Fibroblast of the aortic adventitia (primary cell): Measurements from ENCODE around the gene SASH1. TPM values are rescaled to one million over a fixed set of nuclear protein-coding genes. Genes with fewer than 3 reads are reported as not detected.
A peak's percentile ranks its signal among the peaks of the same experiment; 100 is the strongest.
"Not testable (repeated sequence)": the region's sequence is repeated elsewhere in the genome, so short reads cannot be mapped to it uniquely, and the experiment has no call there.

Experiments
- DNase-seq: peaks from one replicate; pipeline ENCODE4 v3.0.0-alpha.2; 2010; ENCODE audit warnings: low read depth
- H3K4me3 ChIP-seq: 2 replicates; pipeline ENCODE4 v1.5.1; 2011; ENCODE audit warnings: low read depth, mild to moderate bottlenecking, control low read depth, low read length, moderate library complexity
- total RNA-seq: library from RNA; depleted of rRNA; stranded (reverse); fragments of >200 nt; gene quantifications from 2 replicates; pipeline ENCODE4 v1.2.3, GENCODE V29; 2012; ENCODE audit warnings: low replicate concordance
- TF ChIP-seq, protein P1 (sequence below): IDR thresholded peaks from 2 replicates; pipeline ENCODE4 v1.5.1; 2011; ENCODE audit warnings: mild to moderate bottlenecking, low read length, control low read depth, inconsistent platforms; ENCODE audit not compliant: insufficient read depth

The SASH1 gene
- total RNA-seq, 1 donor: 59.5 TPM

DNA sequence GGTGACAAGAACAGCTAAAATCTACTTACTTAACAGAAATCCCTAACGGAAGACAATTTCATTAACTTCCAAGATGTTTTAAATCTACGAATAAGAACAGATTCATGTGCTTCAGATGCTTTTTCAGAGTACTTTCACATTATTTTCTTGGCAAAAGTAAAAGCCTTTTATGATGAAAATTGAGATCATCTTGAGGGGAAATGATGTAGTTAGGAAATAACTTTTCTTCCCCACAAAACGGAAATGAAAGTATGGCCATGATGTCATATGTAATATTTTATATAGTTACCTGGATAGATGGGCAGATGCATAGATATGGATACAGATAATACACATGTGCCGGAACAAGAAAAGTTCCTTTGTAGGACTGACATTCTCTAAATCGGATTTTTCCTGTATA is 32.8 kb downstream of the SASH1 start:
- no peak for DNase-seq
- no peak overlapping the region for H3K4me3 ChIP-seq
- TF ChIP-seq, protein P1, sequence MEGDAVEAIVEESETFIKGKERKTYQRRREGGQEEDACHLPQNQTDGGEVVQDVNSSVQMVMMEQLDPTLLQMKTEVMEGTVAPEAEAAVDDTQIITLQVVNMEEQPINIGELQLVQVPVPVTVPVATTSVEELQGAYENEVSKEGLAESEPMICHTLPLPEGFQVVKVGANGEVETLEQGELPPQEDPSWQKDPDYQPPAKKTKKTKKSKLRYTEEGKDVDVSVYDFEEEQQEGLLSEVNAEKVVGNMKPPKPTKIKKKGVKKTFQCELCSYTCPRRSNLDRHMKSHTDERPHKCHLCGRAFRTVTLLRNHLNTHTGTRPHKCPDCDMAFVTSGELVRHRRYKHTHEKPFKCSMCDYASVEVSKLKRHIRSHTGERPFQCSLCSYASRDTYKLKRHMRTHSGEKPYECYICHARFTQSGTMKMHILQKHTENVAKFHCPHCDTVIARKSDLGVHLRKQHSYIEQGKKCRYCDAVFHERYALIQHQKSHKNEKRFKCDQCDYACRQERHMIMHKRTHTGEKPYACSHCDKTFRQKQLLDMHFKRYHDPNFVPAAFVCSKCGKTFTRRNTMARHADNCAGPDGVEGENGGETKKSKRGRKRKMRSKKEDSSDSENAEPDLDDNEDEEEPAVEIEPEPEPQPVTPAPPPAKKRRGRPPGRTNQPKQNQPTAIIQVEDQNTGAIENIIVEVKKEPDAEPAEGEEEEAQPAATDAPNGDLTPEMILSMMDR: no peak

DNA sequence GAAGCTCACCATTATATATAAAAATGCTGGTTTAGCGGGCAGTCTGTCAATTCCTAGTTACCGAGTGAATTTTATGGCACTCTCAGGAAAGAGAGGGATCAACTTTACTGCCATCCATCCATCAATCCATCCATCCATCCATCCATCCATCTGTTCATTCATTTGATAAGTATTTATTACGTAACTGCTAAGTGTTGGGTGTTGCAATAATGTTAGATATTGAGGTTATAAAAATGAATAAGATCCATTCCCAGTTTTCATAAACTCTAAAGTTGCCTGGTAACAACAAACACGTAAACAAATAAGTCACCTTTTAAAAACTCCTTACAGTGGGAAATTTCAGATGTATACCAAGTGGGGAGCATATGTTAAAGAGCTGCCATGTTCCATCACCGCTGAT is 36.8 kb downstream of the SASH1 start:
- DNase-seq: no peak
- TF ChIP-seq, protein P1: no peak
- H3K4me3 ChIP-seq: no peak overlapping the region

DNA sequence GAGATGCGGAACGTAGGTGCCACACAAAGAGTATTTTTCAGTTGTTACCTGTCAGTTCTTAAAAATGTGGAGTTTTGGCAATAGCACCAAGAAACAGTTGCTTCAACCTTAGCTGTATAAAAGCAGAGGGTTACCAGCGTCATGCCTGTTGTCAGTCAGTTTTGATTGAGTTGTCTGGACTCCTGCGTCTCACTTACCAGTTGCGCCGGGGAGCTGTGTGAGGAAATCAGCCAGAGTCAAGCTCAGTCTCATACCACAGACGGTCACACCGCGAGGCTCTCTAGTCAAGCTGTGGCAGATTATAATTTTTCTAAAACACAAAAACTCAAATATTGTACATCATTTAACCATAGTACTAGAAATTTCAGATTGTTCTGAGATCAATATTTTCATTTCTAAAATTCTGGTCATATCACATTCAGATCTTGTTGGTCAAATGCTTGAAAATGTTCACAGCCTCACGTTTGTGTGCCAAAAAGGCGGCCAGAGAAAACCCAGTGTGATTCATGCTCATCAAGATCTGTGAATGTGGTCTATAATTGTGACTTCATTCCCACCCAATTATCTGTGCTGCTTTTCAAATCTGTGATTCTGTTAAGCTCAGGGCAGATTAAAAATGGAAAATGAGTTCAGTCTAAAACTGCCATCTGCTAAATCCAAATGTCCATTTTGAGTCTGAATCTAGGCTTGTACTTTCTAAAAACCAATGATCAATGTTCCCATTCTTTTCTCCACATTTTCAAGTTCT is 37.5 kb downstream of the SASH1 start:
- TF ChIP-seq, protein P1: no peak
- H3K4me3 ChIP-seq: no peak overlapping the region
- peak; percentile 29 for DNase-seq

DNA sequence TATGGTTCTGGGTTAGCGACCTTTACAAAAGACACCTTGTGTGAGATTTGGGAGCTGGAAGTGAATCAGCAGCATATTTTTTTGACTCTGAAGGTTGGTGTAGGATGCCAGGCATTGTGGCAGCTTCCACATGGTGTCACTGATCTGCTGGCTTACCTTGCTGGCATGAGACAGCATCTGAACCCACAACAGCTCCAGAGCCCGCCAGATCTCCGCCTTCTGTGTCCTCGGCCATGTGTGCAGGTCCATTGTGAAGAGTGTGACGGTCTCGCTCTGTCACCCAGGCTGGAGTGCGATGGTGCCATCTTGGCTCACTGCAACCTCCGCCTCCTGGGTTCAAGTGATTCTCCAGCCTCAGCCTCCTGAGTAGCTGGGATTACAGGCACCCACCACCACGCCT is 39.4 kb downstream of the SASH1 start:
- DNase-seq, H3K4me3 ChIP-seq: not testable (repeated sequence)

DNA sequence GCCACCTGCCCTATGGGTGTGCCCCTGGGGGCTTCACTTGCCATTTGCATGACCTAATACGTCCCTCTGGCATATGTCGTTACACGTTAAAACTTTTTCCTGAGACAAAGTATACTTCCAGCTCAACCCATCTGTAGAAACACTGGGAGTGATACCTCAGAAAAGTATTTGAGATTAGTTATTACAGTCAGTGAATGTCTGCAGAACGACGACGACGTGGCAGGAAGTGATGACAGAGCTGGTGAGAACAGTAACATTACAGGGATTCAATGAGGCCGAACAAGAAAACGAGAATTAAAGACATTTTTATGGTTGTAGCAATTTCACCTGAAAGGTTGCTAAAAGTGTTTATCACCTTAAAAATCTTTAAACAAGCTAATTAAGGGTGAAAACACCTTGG is 40.2 kb downstream of the SASH1 start:
- no peak overlapping the region for H3K4me3 ChIP-seq
- TF ChIP-seq, protein P1: no peak
- no peak for DNase-seq

DNA sequence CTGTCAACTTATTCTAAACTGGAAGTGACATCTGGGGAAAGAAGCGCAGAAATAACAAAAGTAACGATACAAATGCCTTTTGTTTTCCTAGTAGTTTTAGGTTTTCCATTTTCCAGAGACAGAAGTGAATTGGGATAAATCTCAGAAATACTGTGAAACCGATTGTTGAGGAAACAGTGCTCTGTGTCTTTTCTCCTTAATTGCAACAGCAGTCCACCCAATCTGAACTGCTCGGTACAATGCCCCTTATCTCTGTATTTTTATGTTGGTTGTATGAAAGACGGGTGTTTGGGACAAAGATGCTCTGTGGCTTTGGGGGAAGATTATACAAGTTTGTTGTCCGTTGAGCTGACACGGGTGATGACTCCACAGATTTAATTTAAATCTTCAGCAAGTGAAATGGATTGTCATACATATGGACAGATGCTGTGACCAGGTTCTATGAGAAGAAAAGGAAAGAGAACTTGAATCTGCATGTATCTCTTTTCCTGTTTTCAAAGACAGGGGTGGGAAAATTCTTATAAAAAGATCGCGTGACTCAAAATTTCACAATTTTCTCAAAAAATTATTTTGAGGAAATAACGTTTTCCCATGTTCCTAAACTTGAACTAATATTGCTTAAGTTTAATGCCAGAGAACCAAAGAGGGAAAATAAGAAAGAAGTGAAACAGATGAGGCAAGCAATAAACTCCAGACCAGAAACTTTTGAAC is 41.2 kb downstream of the SASH1 start:
- no peak for DNase-seq
- TF ChIP-seq, protein P1: no peak
- H3K4me3 ChIP-seq: no peak overlapping the region

DNA sequence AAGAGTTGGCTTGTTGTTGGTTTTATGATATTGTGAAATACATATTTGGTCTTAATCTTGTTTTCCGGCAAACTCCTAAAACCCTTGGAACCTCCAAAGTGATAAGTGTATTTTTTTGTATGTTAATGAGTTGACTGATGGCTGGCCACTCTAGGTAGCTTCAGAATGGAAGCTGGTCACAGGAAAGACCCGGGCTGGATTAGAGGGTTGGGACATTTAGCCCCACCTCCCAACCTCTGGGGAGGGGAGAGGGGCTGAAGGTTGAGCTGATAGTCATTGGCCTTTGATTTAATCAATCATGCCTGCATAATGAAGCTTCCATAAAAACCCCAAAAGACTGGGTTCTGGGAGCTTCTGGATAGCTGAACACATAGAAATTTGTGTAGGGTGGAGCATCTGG is 42.7 kb downstream of the SASH1 start:
- DNase-seq: no peak
- TF ChIP-seq, protein P1: no peak
- H3K4me3 ChIP-seq: no peak overlapping the region
